H9 (cell line): Measurements from ENCODE around the gene EFNA3. TPM values are rescaled to one million over a fixed set of nuclear protein-coding genes. Genes with fewer than 3 reads are reported as not detected.

Experiments
- DNase-seq: peaks from one replicate; pipeline ENCODE4 v3.0.0-alpha.2; 2017
- H2AFZ ChIP-seq: one replicate; pipeline ENCODE4 v1.6.1; 2013; ENCODE audit warnings: mild to moderate bottlenecking, low read length, control low read depth, moderate library complexity
- H2AK5ac ChIP-seq: 2 replicates; pipeline ENCODE4 v1.6.1; 2013; ENCODE audit warnings: low read length, control low read depth, mixed read lengths; ENCODE audit not compliant: insufficient read length
- H2BK120ac ChIP-seq: one replicate; pipeline ENCODE4 v1.6.1; 2013; ENCODE audit warnings: low read depth, mild to moderate bottlenecking, low read length, control low read depth, inconsistent platforms; ENCODE audit not compliant: poor library complexity, severe bottlenecking
- H2BK12ac ChIP-seq: 2 replicates; pipeline ENCODE4 v1.6.1; 2013; ENCODE audit warnings: low read length, control low read depth, mixed read lengths, low read depth; ENCODE audit not compliant: insufficient read length
- H2BK15ac ChIP-seq: 2 replicates; pipeline ENCODE4 v1.6.1; 2013; ENCODE audit warnings: low read depth, low read length, control low read depth
- H2BK20ac ChIP-seq: one replicate; pipeline ENCODE4 v1.6.1; 2013; ENCODE audit warnings: low read depth, mild to moderate bottlenecking, low read length, control low read depth, inconsistent platforms; ENCODE audit not compliant: poor library complexity, severe bottlenecking
- H2BK5ac ChIP-seq: 2 replicates; pipeline ENCODE4 v1.6.1; 2013; ENCODE audit warnings: low read length, control low read depth, mixed read lengths; ENCODE audit not compliant: insufficient read length
- H3K14ac ChIP-seq: 2 replicates; pipeline ENCODE4 v1.6.1; 2013; ENCODE audit warnings: low read length, control low read depth; ENCODE audit not compliant: insufficient read depth
- H3K18ac ChIP-seq: 2 replicates; pipeline ENCODE4 v1.6.1; 2013; ENCODE audit warnings: low read depth, mild to moderate bottlenecking, mixed read lengths, low read length, control low read depth; ENCODE audit not compliant: insufficient read length
- H3K23ac ChIP-seq: 2 replicates; pipeline ENCODE4 v1.6.1; 2013; ENCODE audit warnings: low read length, control low read depth, mixed read lengths, low read depth; ENCODE audit not compliant: insufficient read length
- H3K23me2 ChIP-seq: 2 replicates; pipeline ENCODE4 v1.6.1; 2013; ENCODE audit warnings: low read depth, mild to moderate bottlenecking, mixed read lengths, low read length, control low read depth; ENCODE audit not compliant: insufficient read length, poor library complexity, severe bottlenecking
- H3K27ac ChIP-seq: 2 replicates; pipeline ENCODE4 v1.5.1; 2013; ENCODE audit warnings: low read length, control low read depth, mixed read lengths, low read depth; ENCODE audit not compliant: insufficient read length
- H3K27me3 ChIP-seq: 2 replicates; pipeline ENCODE4 v1.6.1; 2013; ENCODE audit warnings: low read length, control low read depth, inconsistent platforms; ENCODE audit not compliant: insufficient read depth
- H3K4ac ChIP-seq: 2 replicates; pipeline ENCODE4 v1.6.1; 2013; ENCODE audit warnings: low read depth, mild to moderate bottlenecking, control low read depth, inconsistent platforms, low read length, moderate library complexity
- H3K4me1 ChIP-seq: 2 replicates; pipeline ENCODE4 v1.6.1; 2013; ENCODE audit warnings: low read length, control low read depth, inconsistent platforms; ENCODE audit not compliant: insufficient read depth
- H3K4me2 ChIP-seq: 2 replicates; pipeline ENCODE4 v1.6.1; 2013; ENCODE audit warnings: low read length, control low read depth, mixed read lengths; ENCODE audit not compliant: insufficient read length, insufficient read depth
- H3K56ac ChIP-seq: 2 replicates; pipeline ENCODE4 v1.6.1; 2013; ENCODE audit warnings: low read depth, mild to moderate bottlenecking, mixed read lengths, low read length, control low read depth; ENCODE audit not compliant: insufficient read length
- H3K79me1 ChIP-seq: 2 replicates; pipeline ENCODE4 v1.6.1; 2013; ENCODE audit warnings: low read depth, mild to moderate bottlenecking, moderate library complexity, low read length, control low read depth, inconsistent platforms; ENCODE audit not compliant: insufficient read depth, poor library complexity, severe bottlenecking
- H3K79me2 ChIP-seq: 2 replicates; pipeline ENCODE4 v1.6.1; 2013; ENCODE audit warnings: low read length, control low read depth, inconsistent platforms; ENCODE audit not compliant: insufficient read depth
- H3K9ac ChIP-seq: 2 replicates; pipeline ENCODE4 v1.6.1; 2013; ENCODE audit warnings: low read length, control low read depth, mixed read lengths; ENCODE audit not compliant: insufficient read length; ENCODE audit errors: extremely low read depth
- H3K9me3 ChIP-seq: one replicate; pipeline ENCODE4 v1.6.1; 2013; ENCODE audit warnings: low read depth, low read length, inconsistent platforms; ENCODE audit not compliant: control insufficient read depth
- H3T11ph ChIP-seq: one replicate; pipeline ENCODE4 v1.6.1; 2013; ENCODE audit warnings: mild to moderate bottlenecking, low read length, control low read depth, inconsistent platforms
- H4K20me1 ChIP-seq: one replicate; pipeline ENCODE4 v1.6.1; 2013; ENCODE audit not compliant: control insufficient read depth, insufficient read length, insufficient read depth
- H4K5ac ChIP-seq: 2 replicates; pipeline ENCODE4 v1.6.1; 2013; ENCODE audit warnings: low read depth, mild to moderate bottlenecking, mixed read lengths, low read length, control low read depth; ENCODE audit not compliant: insufficient read length
- H4K8ac ChIP-seq: replicated peaks from 2 replicates; pipeline ENCODE4 v1.6.1; 2013; ENCODE audit warnings: low read length, control low read depth, mixed read lengths, low read depth; ENCODE audit not compliant: insufficient read length
- H4K91ac ChIP-seq: 2 replicates; pipeline ENCODE4 v1.6.1; 2013; ENCODE audit warnings: low read depth, mild to moderate bottlenecking, moderate library complexity, mixed read lengths, low read length, control low read depth; ENCODE audit not compliant: insufficient read length
- H3K27ac Mint-ChIP-seq, 3 experiments: 2 replicates in 2 of 3; 3 replicates in 1 of 3; pipeline ENCODE4 v1.8.0; 2020 to 2021; ENCODE audit warnings: mixed read lengths in 3 of 3, mild to moderate bottlenecking in 1 of 3, moderate library complexity in 1 of 3
- H3K27me3 Mint-ChIP-seq: 2 replicates; pipeline ENCODE4 v1.8.0; 2021; ENCODE audit warnings: low read depth, mild to moderate bottlenecking, moderate library complexity, mixed read lengths
- H3K36me3 Mint-ChIP-seq, 3 experiments: 2 replicates in 2 of 3; 3 replicates in 1 of 3; pipeline ENCODE4 v1.8.0; 2020 to 2021; ENCODE audit warnings: low read depth in 3 of 3, mixed read lengths in 3 of 3; ENCODE audit not compliant: insufficient read depth in 1 of 3
- H3K4me1 Mint-ChIP-seq, 2 experiments: 2 replicates each; pipeline ENCODE4 v1.8.0; 2020; ENCODE audit warnings: mixed read lengths in 2 of 2
- H3K4me3 Mint-ChIP-seq, 2 experiments: 2 replicates in 1 of 2; 3 replicates in 1 of 2; pipeline ENCODE4 v1.8.0; 2020 to 2021; ENCODE audit warnings: mild to moderate bottlenecking in 2 of 2, mixed read lengths in 2 of 2, moderate library complexity in 1 of 2
- H3K9me3 Mint-ChIP-seq, 2 experiments: 2 replicates in 1 of 2; 3 replicates in 1 of 2; pipeline ENCODE4 v1.8.0; 2020; ENCODE audit warnings: mild to moderate bottlenecking in 2 of 2, mixed read lengths in 2 of 2, moderate library complexity in 1 of 2
- WGBS: extraction: QIAGEN DNeasy Blood & Tissue Kit; methylation state at CpG from one replicate; pipeline ENCODE4 v1.1.7; 2013; ENCODE audit warnings: missing lambda C conversion rate, low lambda C conversion rate, mixed read lengths; ENCODE audit not compliant: insufficient read length; ENCODE audit errors: extremely low coverage; 5-methylcytosine and 5-hydroxymethylcytosine counted together
- total RNA-seq: library from RNA; stranded (reverse); gene quantifications from 2 replicates; pipeline ENCODE4 v1.2.1, GENCODE V29; 2021
- TF ChIP-seq, protein P1 (sequence below): fragments of 200-600 bp; sonication (generic); conservative IDR thresholded peaks from 3 replicates; pipeline ENCODE4 v1.8.0; 2021; ENCODE audit warnings: antibody characterized with exemption, mild to moderate bottlenecking

EFNA3 gene
- total RNA-seq, 1 experiment from 2014 or later: 3.9 TPM

DNA sequence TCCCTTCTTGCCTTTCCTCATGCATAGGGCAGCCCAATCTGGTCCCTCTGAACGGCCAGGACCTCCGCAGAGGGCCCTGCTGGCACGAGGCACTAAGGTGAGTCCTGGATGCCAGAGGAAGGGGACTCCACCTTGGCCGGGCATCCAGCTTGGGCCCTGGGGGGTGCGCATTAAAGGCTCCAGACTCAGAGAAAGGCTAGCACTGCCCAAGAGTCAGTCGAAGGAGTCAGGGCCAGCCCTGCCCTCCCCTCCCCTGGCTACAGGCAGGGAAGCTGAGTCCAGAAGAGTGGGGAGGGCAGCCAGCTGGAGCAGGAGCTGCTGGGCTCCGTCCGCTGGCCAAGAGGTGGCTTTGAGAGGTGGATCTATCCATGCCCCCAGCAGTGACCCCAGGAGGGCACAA lies 17.9 kb upstream of the EFNA3 start:
- Mint-ChIP-seq H3K9me3 (no peaks in the 10 kb centered on the region; a peak in 1 of 5 replicates), H3K4me3 (no peak overlapping the region), H3K27ac (no peak overlapping the region; a peak in 1 of 7 replicates), H3K36me3 (peaks cover 10 to 18% (median 15%) of the 10 kb centered on the region in 3 experiments; a peak in 6 of 7 replicates), H3K27me3 (peaks cover 2% of the 10 kb centered on the region), H3K4me1 (peaks cover 16 to 22% of the 10 kb centered on the region in 2 experiments)
- WGBS: no CpG with 5 or more reads among the region's 8 CpGs
- TF ChIP-seq, protein P1, sequence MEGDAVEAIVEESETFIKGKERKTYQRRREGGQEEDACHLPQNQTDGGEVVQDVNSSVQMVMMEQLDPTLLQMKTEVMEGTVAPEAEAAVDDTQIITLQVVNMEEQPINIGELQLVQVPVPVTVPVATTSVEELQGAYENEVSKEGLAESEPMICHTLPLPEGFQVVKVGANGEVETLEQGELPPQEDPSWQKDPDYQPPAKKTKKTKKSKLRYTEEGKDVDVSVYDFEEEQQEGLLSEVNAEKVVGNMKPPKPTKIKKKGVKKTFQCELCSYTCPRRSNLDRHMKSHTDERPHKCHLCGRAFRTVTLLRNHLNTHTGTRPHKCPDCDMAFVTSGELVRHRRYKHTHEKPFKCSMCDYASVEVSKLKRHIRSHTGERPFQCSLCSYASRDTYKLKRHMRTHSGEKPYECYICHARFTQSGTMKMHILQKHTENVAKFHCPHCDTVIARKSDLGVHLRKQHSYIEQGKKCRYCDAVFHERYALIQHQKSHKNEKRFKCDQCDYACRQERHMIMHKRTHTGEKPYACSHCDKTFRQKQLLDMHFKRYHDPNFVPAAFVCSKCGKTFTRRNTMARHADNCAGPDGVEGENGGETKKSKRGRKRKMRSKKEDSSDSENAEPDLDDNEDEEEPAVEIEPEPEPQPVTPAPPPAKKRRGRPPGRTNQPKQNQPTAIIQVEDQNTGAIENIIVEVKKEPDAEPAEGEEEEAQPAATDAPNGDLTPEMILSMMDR: no peak
- no peak overlapping the region for H2BK12ac ChIP-seq
- no peak overlapping the region for H3T11ph ChIP-seq
- peaks cover 17% of the 10 kb centered on the region for H3K23me2 ChIP-seq
- H4K8ac ChIP-seq: no peak overlapping the region
- no peak overlapping the region for H2AFZ ChIP-seq
- no peak overlapping the region for H3K23ac ChIP-seq
- H3K14ac ChIP-seq: no peak overlapping the region
- no peak overlapping the region for H2BK5ac ChIP-seq
- no peaks in the 10 kb centered on the region for H3K9me3 ChIP-seq
- H4K20me1 ChIP-seq: no peaks in the 10 kb centered on the region
- no peak overlapping the region for H2BK120ac ChIP-seq
- H3K4ac ChIP-seq: no peak overlapping the region
- H3K27ac ChIP-seq: no peak overlapping the region
- no peaks in the 10 kb centered on the region for H3K79me1 ChIP-seq
- no peak overlapping the region for H4K5ac ChIP-seq
- H4K91ac ChIP-seq: no peak overlapping the region
- no peaks in the 10 kb centered on the region; the same call in 1 of the 2 replicates for H3K79me2 ChIP-seq
- H2BK20ac ChIP-seq: no peak overlapping the region
- H3K4me2 ChIP-seq: no peak overlapping the region
- no peaks in the 10 kb centered on the region for H3K27me3 ChIP-seq
- H2AK5ac ChIP-seq: no peak overlapping the region
- H3K9ac ChIP-seq: no peak overlapping the region
- H3K18ac ChIP-seq: no peak overlapping the region
- H3K4me1 ChIP-seq: peaks cover 3% of the 10 kb centered on the region; the same call in 1 of the 2 replicates
- H2BK15ac ChIP-seq: no peak overlapping the region
- no peak overlapping the region for H3K56ac ChIP-seq
- DNase-seq: no peak
